Pons (tissue), 1 donor: Measurements from ENCODE around the gene CDON.

Experiments
- DNase-seq: peaks from one replicate; pipeline ENCODE4 v3.0.0-alpha.2; 2016; ENCODE audit warnings: low spot score

The CDON gene

GRCh38 chr11:126082251-126083109, 19.8 kb upstream of the CDON start:
- peak; percentile 42 for DNase-seq

GRCh38 chr11:126081915-126082250, 19.2 kb upstream of the CDON start:
- no peak for DNase-seq

- DNase-seq: no peak
These were observed 17.7 kb upstream of the CDON start for GRCh38 chr11:126080161-126080941.

- DNase-seq: no peak
These were observed 17.0 kb upstream of the CDON start for GRCh38 chr11:126079621-126080124.

GRCh38 chr11:126076641-126077040, 14.0 kb upstream of the CDON start:
- DNase-seq: no peak

GRCh38 chr11:126072801-126073594, 10.3 kb upstream of the CDON start:
- no peak for DNase-seq

- no peak for DNase-seq
These were observed 9.6 kb upstream of the CDON start for GRCh38 chr11:126072141-126072741.

GRCh38 chr11:126063507-126063852, 814 bp upstream of the CDON start:
- DNase-seq: no peak

- peak; percentile 52 for DNase-seq
These were observed 673 bp downstream of the CDON start for GRCh38 chr11:126061707-126062678.

- DNase-seq: no peak
These were observed 1.9 kb downstream of the CDON start for GRCh38 chr11:126060757-126061171.

- no peak for DNase-seq
These were observed 3.4 kb downstream of the CDON start for GRCh38 chr11:126059238-126059781.

GRCh38 chr11:126058105-126058874, 4.4 kb downstream of the CDON start:
- no peak for DNase-seq

- DNase-seq: no peak
These were observed 7.8 kb downstream of the CDON start for GRCh38 chr11:126054882-126055281.

- no peak for DNase-seq
These were observed 8.3 kb downstream of the CDON start for GRCh38 chr11:126054408-126054807.

- no peak for DNase-seq
These were observed 9.0 kb downstream of the CDON start for GRCh38 chr11:126053415-126054286.

- DNase-seq: no peak
These were observed 11.5 kb downstream of the CDON start for GRCh38 chr11:126051117-126051516.

GRCh38 chr11:126049159-126049558, 13.5 kb downstream of the CDON start:
- no peak for DNase-seq

GRCh38 chr11:126048197-126048596, 14.5 kb downstream of the CDON start:
- no peak for DNase-seq
